Suprapubic skin (tissue), 4 donors: ENCODE data around the gene CDKN2B.

Experiments
- CTCF ChIP-seq, 2 donors: fragments of 200-600 bp in 1 of 2; fragments of 450-650 bp in 1 of 2; sonication (generic) in 1 of 2; IDR thresholded peaks; one replicate each; pipeline ENCODE4 v1.5.1; 2016 to 2019; ENCODE audit warnings: antibody characterized with exemption in 2 of 2, mild to moderate bottlenecking in 1 of 2, moderate library complexity in 1 of 2
- EP300 ChIP-seq: sonication (generic); formaldehyde crosslinking; IDR thresholded peaks from one replicate; pipeline ENCODE4 v1.6.1; 2017; ENCODE audit warnings: antibody characterized with exemption
- POLR2A ChIP-seq, 2 donors: fragments of 450-650 bp; IDR thresholded peaks; one replicate each; pipeline ENCODE4 v1.6.1; 2017; ENCODE audit warnings: antibody characterized with exemption in 2 of 2, mild to moderate bottlenecking in 2 of 2, moderate library complexity in 2 of 2
- POLR2AphosphoS5 ChIP-seq, 3 donors: sonication (generic); formaldehyde crosslinking; IDR thresholded peaks; one replicate each; pipeline ENCODE4 v1.6.1; 2017; ENCODE audit warnings: antibody characterized with exemption in 3 of 3

GRCh38 chr9:22054529-22054928 lies 45.4 kb upstream of the CDKN2B start:
- no peak for TF ChIP-seq EP300
- TF ChIP-seq CTCF (IDR thresholded peaks at IDR 0.05), result no peak
- TF ChIP-seq POLR2AphosphoS5 (IDR thresholded peaks at IDR 0.05), result no peak
- no peak for TF ChIP-seq POLR2A (IDR thresholded peaks at IDR 0.05)
